SK-N-SH treated with all-trans-retinoic acid at 6 μM for 48 hours (cell line): ENCODE measurements around the gene RUSC2.

Experiments used
- RARB ChIP-seq: fragments of 250-450 bp; sonication (Bioruptor Pico); IDR thresholded peaks from 2 replicates; pipeline ENCODE4 v1.8.0; 2021; ENCODE audit warnings: mild to moderate bottlenecking, moderate library complexity
- ZNF565 ChIP-seq: fragments of 450-650 bp; formaldehyde crosslinking; conservative IDR thresholded peaks from 2 replicates; pipeline ENCODE4 v1.5.0; 2020; ENCODE audit warnings: low read depth, mild to moderate bottlenecking, moderate library complexity
- ZNF70 ChIP-seq: fragments of 450-650 bp; formaldehyde crosslinking; IDR thresholded peaks from 2 replicates; pipeline ENCODE4 v1.5.0; 2020; ENCODE audit warnings: mild to moderate bottlenecking, moderate library complexity

DNA sequence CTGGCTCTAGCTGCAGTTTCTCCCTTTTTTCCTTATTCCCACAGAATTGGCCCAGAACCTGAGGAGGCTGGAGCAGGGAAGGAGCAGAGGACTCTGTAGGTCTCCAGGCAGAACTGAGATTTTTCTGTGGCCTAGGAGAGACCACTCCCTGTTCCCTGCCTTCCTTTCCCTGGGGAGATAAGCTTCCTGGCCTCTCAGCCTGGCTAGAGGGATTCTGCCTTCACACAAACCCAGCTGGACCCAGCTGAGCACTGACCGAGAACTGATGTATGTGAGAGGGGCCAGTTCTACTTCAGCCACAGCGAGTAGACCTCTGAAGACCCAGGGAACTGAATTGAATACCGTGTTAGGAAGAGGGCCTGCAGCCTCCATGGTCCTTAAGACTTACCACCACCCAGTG, 48.0 kb downstream of the RUSC2 start:
- TF ChIP-seq ZNF70 (no peak), ZNF565 (CRISPR knock-in tag) (no peak), RARB (CRISPR knock-in tag) (no peak)
